IMR-90 (cell line): ENCODE results near the gene IL11.

Experiments
- RAD21 ChIP-seq: IDR thresholded peaks from 2 replicates; pipeline ENCODE4 v1.6.1; 2012; ENCODE audit warnings: low read length, improper control_type of control experiment
- TF ChIP-seq, protein P1 (sequence below): conservative IDR thresholded peaks from 2 replicates; pipeline ENCODE4 v1.5.1; 2012; ENCODE audit warnings: mild to moderate bottlenecking, low read depth, low read length, improper control_type of control experiment

DNA sequence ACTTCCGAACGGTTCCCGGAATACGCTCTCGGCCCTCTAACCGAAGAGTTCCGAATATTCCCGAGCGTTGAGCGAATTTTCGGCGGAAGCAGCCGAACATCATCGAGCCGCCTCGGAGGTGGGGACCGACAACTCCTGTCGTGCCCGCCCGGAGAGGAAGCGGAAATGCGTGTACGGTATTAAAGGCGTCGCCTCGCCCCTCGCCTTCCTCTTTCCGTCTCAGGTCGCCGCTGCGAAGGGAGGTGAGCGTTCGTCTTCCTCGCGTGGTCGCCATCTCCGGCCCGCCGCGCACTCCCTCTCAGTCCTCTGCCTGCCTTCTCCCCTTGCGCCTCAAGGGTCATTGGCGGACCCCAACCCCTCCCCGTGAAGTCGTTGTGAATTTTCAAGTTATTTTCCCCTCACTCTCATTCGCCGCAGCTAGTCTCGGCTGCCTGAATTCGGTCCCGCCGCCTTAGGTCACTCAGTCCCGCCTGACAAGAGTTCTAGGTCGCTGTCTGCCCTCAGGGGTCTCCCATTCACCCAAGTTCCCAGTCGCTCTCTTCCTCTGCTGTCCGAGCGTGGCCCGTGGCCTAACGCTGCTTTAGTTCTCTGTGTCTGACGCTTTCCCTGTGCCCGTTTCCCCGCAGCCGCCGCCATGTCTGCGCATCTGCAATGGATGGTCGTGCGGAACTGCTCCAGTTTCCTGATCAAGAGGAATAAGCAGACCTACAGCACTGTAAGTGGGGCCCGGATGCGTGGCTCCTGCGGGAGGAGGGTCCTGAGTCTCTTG lies 15.6 kb upstream of the IL11 start, which contains the start of gene RPL28:
- TF ChIP-seq RAD21 = no peak
- TF ChIP-seq, protein P1, sequence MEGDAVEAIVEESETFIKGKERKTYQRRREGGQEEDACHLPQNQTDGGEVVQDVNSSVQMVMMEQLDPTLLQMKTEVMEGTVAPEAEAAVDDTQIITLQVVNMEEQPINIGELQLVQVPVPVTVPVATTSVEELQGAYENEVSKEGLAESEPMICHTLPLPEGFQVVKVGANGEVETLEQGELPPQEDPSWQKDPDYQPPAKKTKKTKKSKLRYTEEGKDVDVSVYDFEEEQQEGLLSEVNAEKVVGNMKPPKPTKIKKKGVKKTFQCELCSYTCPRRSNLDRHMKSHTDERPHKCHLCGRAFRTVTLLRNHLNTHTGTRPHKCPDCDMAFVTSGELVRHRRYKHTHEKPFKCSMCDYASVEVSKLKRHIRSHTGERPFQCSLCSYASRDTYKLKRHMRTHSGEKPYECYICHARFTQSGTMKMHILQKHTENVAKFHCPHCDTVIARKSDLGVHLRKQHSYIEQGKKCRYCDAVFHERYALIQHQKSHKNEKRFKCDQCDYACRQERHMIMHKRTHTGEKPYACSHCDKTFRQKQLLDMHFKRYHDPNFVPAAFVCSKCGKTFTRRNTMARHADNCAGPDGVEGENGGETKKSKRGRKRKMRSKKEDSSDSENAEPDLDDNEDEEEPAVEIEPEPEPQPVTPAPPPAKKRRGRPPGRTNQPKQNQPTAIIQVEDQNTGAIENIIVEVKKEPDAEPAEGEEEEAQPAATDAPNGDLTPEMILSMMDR = no peak
